ENCODE results near the gene MEIG1. TPM values are rescaled to one million over a fixed set of nuclear protein-coding genes. Genes with fewer than 3 reads are reported as not detected.

Gene MEIG1
- total RNA-seq, 3 donors from 2014 or later: not detected

DNA sequence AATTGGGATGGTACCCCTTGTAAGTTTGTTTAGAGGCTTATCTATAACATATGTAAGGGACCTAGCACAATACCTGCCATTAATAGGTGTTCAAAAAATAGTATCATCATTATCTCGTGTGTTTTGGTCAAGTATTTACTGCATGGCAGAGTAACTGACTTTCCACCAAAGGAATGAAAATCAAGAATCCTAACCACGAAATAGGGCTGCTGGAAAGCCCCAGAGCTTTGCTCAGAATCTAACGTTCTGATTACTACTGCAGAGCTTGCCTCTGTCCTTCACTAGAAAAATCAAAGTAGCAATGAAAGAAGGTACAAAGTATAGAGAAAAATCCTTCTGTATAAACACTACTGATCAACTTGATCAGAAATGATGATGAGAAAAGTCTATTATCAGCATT is 40.2 kb upstream of the MEIG1 start:
- peaks cover 5% of the 10 kb centered on the region for H3K36me3 ChIP-seq
- TF ChIP-seq, protein P1, sequence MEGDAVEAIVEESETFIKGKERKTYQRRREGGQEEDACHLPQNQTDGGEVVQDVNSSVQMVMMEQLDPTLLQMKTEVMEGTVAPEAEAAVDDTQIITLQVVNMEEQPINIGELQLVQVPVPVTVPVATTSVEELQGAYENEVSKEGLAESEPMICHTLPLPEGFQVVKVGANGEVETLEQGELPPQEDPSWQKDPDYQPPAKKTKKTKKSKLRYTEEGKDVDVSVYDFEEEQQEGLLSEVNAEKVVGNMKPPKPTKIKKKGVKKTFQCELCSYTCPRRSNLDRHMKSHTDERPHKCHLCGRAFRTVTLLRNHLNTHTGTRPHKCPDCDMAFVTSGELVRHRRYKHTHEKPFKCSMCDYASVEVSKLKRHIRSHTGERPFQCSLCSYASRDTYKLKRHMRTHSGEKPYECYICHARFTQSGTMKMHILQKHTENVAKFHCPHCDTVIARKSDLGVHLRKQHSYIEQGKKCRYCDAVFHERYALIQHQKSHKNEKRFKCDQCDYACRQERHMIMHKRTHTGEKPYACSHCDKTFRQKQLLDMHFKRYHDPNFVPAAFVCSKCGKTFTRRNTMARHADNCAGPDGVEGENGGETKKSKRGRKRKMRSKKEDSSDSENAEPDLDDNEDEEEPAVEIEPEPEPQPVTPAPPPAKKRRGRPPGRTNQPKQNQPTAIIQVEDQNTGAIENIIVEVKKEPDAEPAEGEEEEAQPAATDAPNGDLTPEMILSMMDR (IDR thresholded peaks at IDR 0.05): no peak
- no peak for TF ChIP-seq POLR2AphosphoS5 (IDR thresholded peaks at IDR 0.05)
- H3K9me3 ChIP-seq: peaks cover 6 to 26% of the 10 kb centered on the region in 2 donors
- H3K27ac ChIP-seq: no peak overlapping the region
- H3K4me1 ChIP-seq: no peaks in the 10 kb centered on the region
- intact Hi-C loops (cut with DNase I; ENCODE audit: low total_unique reads): no loop called here
- H3K4me3 ChIP-seq: no peak overlapping the region
- DNase-seq (ENCODE audit: low spot score in 2 of 2): no peak
- H3K27me3 ChIP-seq: no peaks in the 10 kb centered on the region

DNA sequence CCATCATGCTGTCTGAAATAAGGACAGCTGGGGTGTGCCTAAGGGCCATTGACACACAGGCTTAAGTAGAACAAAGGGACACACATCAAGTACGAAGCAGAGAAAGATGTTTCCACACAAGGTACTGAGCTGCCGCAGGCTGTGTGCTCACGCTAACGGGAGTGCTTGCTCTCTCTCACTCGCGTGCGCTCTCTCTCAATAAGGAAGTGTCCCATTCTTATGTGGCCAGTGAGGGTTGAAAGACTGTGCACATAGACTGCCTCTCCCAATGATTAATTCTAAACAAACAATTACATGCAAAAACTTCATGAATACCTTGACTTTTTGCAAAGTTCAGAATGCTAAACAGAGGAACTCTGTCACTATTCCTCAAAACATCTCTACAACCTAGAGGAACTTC is 35.2 kb upstream of the MEIG1 start:
- Histone ChIP-seq H3K27ac (no peak overlapping the region), H3K4me1 (no peaks in the 10 kb centered on the region), H3K4me3 (no peak overlapping the region), H3K9me3 (no peaks in the 10 kb centered on the region), H3K27me3 (no peaks in the 10 kb centered on the region), H3K36me3 (no peaks in the 10 kb centered on the region)
- DNase-seq (ENCODE audit: low spot score in 2 of 2): no peak
- TF ChIP-seq, protein P1 (IDR thresholded peaks at IDR 0.05): no peak
- TF ChIP-seq POLR2AphosphoS5 (IDR thresholded peaks at IDR 0.05) (no peak), POLR2A (IDR thresholded peaks at IDR 0.05) (no peak)
- intact Hi-C loops (cut with DNase I; ENCODE audit: low total_unique reads): no loop called here

DNA sequence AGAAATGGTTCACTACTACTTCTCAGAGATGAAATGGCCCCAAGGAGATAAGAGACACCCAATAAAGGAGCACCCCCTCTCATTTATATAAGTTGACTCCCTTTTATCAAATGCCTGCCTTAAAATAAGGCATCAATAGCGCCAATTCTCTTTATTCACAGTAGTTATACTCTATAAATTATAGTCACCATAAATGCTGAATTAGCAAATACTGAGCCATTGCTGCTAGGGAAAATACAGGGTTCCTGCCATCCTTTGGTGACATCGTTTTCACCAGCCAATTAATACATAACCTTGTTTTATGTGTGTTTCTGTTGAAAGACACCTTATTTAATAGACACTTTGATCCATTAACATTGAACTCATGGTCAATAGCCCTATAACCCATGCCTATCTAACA is 33.9 kb upstream of the MEIG1 start:
- no peaks in the 10 kb centered on the region for H3K4me1 ChIP-seq
- no peak for DNase-seq (ENCODE audit: low spot score in 2 of 2)
- intact Hi-C loops (cut with DNase I; ENCODE audit: low total_unique reads): no loop called here
- TF ChIP-seq POLR2A (IDR thresholded peaks at IDR 0.05) (no peak), POLR2AphosphoS5 (IDR thresholded peaks at IDR 0.05) (no peak)
- TF ChIP-seq, protein P1 (IDR thresholded peaks at IDR 0.05): no peak
- H3K27ac ChIP-seq: no peak overlapping the region
- H3K4me3 ChIP-seq: no peak overlapping the region
- no peaks in the 10 kb centered on the region for H3K36me3 ChIP-seq
- H3K27me3 ChIP-seq: no peaks in the 10 kb centered on the region
- no peaks in the 10 kb centered on the region for H3K9me3 ChIP-seq

DNA sequence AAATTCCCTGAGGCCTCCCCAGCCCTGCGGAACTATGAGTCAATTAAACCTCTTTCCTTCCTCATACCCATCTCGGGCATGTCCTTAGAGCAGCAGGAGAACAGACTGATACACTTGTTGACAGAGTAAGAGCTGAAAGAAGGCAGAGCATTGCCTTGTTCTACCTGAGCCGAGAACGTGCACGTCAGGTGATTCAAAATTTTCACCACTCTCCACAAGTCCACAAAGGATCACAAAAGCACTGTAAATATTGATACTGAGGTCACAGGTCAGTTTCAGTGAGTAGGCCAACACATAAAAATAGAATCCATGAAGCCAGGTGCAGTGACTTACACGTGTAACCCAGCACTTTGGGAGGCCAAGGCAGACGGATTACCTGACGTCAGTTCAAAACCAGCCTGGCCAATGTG is 33.1 kb upstream of the MEIG1 start:
- H3K9me3 ChIP-seq: no peaks in the 10 kb centered on the region
- no peak for TF ChIP-seq POLR2A (IDR thresholded peaks at IDR 0.05)
- TF ChIP-seq, protein P1 (IDR thresholded peaks at IDR 0.05): no peak
- TF ChIP-seq POLR2AphosphoS5 (IDR thresholded peaks at IDR 0.05): no peak
- DNase-seq (ENCODE audit: low spot score in 2 of 2): no peak
- no peak overlapping the region for H3K4me3 ChIP-seq
- H3K36me3 ChIP-seq: no peaks in the 10 kb centered on the region
- H3K4me1 ChIP-seq: no peaks in the 10 kb centered on the region
- H3K27me3 ChIP-seq: no peaks in the 10 kb centered on the region
- intact Hi-C loops (cut with DNase I; ENCODE audit: low total_unique reads): no loop called here
- no peak overlapping the region for H3K27ac ChIP-seq

DNA sequence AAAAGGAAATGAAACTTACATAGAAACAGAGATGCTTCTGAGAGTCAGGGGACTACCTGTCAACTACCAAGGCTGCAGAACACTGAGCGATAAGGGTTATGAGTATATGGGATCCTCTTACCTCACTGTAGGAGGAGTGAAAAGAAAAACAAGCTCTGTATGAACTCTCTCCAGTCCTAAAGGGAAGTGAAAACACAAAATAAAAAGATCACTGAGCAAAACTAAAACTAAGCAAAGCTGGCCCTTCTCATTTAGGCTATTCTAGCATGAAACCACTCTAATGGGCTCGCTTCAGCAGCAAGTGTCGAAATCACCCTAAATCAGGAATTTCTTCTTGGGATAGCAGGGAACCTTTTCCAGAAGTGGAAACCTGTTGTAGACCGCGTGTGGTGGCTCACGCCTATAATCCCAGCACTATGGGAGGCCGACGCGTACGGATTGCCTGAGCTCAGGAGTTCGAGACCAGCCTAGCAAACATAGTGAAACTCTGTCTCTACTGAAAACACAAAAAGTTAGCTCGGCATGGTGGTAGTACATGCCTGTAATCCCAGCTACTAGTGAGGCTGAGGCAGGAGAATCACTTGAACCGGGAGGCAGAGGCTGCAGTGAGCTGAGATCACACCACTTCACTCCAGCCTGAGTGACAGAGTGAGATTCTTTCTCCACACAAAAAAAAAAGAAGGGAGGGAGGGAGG is 32.3 kb upstream of the MEIG1 start:
- intact Hi-C loops (cut with DNase I; ENCODE audit: low total_unique reads): no loop called here
- Histone ChIP-seq H3K27me3 (no peaks in the 10 kb centered on the region), H3K4me1 (no peaks in the 10 kb centered on the region), H3K4me3 (no peak overlapping the region), H3K36me3 (no peaks in the 10 kb centered on the region), H3K9me3 (no peaks in the 10 kb centered on the region), H3K27ac (no peak overlapping the region)
- TF ChIP-seq POLR2AphosphoS5 (IDR thresholded peaks at IDR 0.05) (no peak), POLR2A (IDR thresholded peaks at IDR 0.05) (no peak)
- TF ChIP-seq, protein P1 (IDR thresholded peaks at IDR 0.05): no peak
- no peak for DNase-seq (ENCODE audit: low spot score in 2 of 2)
